Activated CD4-positive, alpha-beta T cell treated with anti-CD3 and anti-CD28 coated beads, Interleukin-2, amount 50 U/mL, for 24 hours (primary cell): ENCODE measurements around the gene THAP3.
A peak's percentile ranks its signal among the peaks of the same experiment; 100 is the strongest.
"Not testable (repeated sequence)": the region's sequence is repeated elsewhere in the genome, so short reads cannot be mapped to it uniquely, and the experiment has no call there.

ENCODE experiments used
- DNase-seq, 2 donors: peaks; one replicate each; pipeline ENCODE4 v3.0.0-alpha.2; 2020; ENCODE audit warnings: low read depth in 1 of 2, low spot score in 1 of 2

THAP3 gene

DNA sequence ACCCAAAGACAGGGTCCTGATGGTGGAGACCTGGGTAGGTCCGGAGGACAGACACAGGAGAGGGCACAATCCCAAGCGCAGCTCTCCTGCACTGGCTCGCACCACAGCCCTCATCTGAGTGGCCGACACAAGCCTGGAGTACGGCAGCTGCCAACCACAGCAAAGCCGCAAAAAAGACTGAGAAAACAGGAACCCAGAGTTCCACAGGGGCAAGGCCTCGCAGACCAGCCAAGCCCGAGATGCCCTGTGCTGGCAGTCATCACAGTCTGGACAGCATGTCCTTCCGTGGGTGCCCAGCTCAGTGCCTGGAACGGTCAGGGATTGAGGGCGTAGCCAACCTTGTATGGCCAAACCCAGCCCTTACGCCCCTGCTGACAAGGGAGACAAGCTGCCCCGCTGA, 33.4 kb upstream of the THAP3 start:
- no peak for DNase-seq

GRCh38 chr1:6591644-6592043, 33.0 kb upstream of the THAP3 start:
- no peak for DNase-seq

DNA sequence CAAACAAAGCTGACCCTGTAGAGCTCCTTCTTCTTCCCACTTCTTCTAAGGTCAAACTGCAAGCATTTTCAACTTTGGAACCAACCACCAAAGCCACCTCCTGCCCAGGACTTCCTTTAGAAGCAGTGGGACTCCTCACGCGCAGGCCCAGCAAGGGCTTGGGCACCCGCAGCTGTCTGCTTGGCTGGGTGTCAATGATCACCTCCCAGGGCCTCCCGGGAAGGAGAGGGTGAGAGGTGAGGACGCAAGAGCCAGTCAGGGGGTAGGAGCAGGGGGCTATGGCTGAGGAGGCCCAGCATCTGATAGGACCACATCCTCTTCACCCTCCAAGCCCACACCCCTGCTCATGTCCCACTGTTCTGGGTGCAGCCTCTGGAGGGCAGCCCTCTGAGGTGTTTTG, 32.2 kb upstream of the THAP3 start:
- DNase-seq: no peak

DNA sequence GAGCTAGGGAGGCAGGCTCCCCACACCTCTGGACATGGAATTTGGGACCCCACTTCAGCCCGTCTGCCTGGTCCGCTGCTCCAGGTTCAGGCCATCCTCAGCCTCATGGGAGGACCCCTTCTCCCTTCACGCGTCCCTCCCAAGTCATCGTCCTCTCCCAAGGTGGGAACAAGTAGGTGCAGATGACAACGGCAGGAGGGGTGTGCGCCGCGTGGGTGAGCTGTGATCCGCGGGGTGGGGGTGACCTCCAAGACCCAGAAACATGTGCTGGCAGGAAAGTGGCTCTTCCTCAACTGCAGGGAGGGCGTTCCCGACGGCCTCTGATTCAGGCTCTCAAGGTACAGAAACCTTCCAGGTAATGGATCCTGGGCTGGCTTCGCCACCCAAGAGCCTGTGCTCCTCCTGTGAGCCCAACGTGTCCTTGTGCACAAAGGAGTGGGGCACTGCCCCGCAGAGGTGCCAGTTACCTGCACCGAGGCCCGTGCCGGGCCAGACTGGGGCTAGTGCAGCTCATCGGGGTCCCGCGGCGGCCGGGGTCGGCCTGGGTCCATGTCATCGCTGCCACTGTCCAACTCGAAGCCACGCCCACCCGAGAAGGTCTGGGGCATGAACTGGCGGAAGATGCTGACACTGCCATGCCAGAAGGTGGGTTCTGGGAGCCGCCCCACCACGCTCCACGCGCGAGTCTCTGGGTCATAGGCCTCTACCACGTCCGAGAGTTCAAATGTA, 31.6 kb upstream of the THAP3 start:
- DNase-seq: no peak

DNA sequence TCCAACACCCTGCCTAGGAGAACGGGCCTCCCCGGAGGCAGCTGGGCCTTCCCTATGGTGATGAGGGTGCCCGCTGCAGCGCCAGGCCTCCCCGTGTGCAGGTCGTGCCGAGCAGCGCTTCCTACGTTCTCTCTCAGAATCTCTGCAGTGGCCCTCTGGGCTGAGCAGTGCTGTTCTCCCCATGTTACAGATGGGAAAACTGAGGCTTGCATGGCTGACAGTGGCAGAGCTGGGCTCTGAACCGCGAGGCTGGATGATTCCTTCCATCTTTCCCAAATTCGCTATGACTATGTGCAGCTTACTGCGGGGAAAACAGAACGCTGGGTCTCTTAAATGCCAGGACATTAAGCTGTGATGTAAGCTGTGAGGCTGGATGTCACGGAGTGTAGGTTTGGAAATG, 30.9 kb upstream of the THAP3 start:
- DNase-seq: no peak

- no peak for DNase-seq
Observed at GRCh38 chr1:6594977-6595740, 29.5 kb upstream of the THAP3 start.

- DNase-seq: no peak
Observed at GRCh38 chr1:6596351-6596750, 28.3 kb upstream of the THAP3 start.

DNA sequence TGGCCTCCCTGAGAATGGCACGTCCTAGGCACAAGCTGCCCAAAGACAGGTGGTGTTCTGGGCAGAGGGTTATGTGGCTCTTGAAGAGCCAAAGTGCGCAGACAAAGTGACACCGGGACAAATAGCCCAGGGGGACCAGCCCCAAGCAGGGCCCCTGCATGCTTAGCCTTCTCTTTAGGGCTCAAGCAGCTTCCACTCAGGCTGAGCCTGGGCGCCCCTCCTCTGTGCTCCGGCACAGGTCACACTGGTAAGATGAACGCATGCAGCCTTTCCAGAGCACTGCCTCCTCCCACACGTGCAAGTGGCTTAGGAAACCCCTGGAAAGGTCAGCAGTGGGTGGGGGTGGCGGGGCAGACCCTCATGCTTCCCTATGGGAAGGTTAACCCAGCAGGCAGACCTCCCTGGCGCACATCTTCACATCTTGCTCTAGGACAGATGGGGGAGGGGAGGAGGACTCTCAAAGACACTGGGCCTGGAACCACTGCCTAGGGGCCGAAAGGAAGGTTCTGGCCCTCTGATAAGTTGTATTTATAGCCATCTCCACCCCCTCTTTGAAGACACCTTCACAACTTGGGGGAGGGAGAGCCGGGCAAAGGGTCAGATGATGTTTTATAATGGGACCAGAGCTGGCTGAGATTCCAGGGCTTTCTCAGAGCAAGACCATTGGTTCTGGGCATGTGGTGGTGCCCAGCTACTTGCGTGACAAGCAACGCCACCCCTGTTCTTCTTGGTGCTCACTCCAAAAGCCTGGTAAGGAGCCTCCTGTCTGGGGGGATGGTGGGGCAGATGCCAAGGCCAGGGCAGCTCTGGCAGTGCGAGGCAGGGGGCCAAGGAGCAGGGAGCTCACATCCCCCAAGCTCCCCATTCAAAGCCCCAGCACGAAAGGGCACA, 27.5 kb upstream of the THAP3 start:
- no peak for DNase-seq

DNA sequence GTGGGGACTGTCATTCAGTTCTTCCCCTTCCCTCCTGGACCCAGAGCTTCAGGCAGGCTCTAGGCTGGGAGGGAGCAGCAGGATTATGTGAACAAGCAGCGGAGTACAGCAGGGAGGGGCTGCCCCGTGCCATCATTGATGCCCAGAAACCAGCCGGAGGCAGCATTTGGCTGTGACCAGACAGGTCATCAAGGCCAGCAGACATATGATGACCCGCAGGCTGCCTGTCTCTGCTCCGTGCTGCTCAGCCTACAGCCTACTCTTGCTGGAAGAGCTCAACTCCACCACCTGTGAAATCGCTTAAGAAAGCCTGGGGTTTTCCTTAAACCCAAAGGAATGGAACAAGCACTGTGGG, 26.9 kb upstream of the THAP3 start:
- no peak for DNase-seq

- peak in 1 of 2 donors; percentile 42 for DNase-seq
Observed at GRCh38 chr1:6599141-6599975, 25.3 kb upstream of the THAP3 start.

DNA sequence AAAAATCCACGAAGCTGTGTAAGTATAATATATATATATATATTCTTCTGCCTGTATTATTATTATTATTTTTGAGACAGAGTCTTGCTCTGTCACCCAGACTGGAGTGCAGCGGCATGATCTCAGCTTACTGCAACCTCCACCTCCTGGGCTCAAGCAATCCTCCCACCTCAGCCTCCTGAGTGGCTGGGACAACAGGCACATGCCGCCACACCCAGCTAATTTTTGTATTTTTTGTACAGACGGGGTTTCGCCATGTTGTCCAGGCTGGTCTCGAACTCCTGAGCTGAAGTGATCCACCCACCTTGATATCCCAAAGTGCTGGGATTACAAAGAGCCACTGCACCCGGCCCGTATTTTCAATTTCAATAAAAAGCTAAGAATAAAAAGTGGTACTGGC, 24.7 kb upstream of the THAP3 start:
- DNase-seq: not testable (repeated sequence)

DNA sequence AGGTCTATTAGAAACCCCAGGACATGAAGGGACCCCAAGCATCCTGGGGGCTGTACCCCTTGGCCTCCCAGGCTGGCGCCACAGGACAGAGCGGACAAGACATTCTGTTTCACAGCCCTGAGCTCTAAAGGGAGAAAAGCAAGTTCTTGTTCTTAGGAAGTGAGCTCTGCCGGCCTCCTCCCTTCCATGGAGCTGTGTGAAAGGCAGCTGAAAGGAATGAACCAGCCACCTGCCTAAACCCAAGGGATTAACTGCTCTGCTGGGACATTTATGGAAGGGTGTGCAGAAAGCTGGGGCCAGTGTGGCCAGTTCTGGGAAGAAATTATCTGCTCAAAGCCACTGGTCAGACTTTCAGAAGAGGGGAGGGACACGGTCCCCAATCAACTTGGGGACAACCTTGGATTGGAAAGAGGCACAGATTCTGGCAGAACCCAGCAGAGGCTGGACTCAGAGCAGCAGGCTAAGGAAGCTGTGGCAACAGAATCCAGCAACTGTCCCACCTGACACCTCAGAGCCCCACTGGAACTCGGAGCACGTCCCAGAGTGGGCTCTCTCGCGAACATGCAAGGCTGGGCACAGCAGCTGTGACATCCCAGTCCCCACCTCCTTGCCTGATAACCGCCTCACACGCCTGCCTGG, 24.1 kb upstream of the THAP3 start:
- DNase-seq: no peak

- DNase-seq: peak; percentile 66 to 86
Observed at GRCh38 chr1:6601049-6601922, 23.4 kb upstream of the THAP3 start.

- DNase-seq: no peak
Observed at GRCh38 chr1:6601923-6602668, 22.6 kb upstream of the THAP3 start.

GRCh38 chr1:6602669-6603237, 21.9 kb upstream of the THAP3 start, which contains the start of gene KLHL21:
Gene KLHL21, minus strand, starts transcription at chr1:6602869. Its CDS starts 52 bp downstream, at chr1:6602817.
- peak; percentile 71 to 79 for DNase-seq

- peak; percentile 49 to 52 for DNase-seq
Observed at GRCh38 chr1:6603238-6603914, 21.3 kb upstream of the THAP3 start.

GRCh38 chr1:6603915-6604558, 20.6 kb upstream of the THAP3 start:
- DNase-seq: no peak
